Heart right ventricle (tissue), 16 donors: ENCODE results near the gene ABHD17B. TPM values are rescaled to one million over a fixed set of nuclear protein-coding genes. Genes with fewer than 3 reads are reported as not detected.

Source experiments
- ATAC-seq, 8 donors: fragments of 200-7000 bp; cut with Tn5 transposase; one replicate each; pipeline ENCODE4 v1.9.1; 2020; ENCODE audit warnings: mild to moderate bottlenecking in 8 of 8, moderate library complexity in 8 of 8, moderate number of reproducible peaks in 1 of 8
- DNase-seq, 2 donors: peaks; one replicate each; pipeline ENCODE4 v3.0.0-alpha.2; 2020
- H3K27ac ChIP-seq, 10 donors: fragments of 200-600 bp; sonication (generic) in 2 of 10; one replicate each; pipeline versions ENCODE4 v1.5.0 to v1.8.0; 2020 to 2022; ENCODE audit warnings: mild to moderate bottlenecking in 3 of 10
- H3K27me3 ChIP-seq, 7 donors: fragments of 200-600 bp; one replicate each; pipeline ENCODE4 v1.8.0; 2021 to 2022; ENCODE audit warnings: mild to moderate bottlenecking in 2 of 7
- H3K36me3 ChIP-seq, 9 donors: fragments of 200-600 bp; sonication (generic) in 1 of 9; one replicate each; pipeline versions ENCODE4 v1.5.0 to v1.8.0; 2020 to 2022; ENCODE audit warnings: mild to moderate bottlenecking in 2 of 9
- H3K4me1 ChIP-seq, 9 donors: fragments of 200-600 bp; sonication (generic) in 1 of 9; one replicate each; pipeline versions ENCODE4 v1.5.0 to v1.8.0; 2020 to 2022; ENCODE audit warnings: mild to moderate bottlenecking in 4 of 9
- H3K4me3 ChIP-seq, 10 donors: fragments of 200-600 bp; sonication (generic) in 2 of 10; one replicate each; pipeline versions ENCODE4 v1.5.0 to v1.8.0; 2020 to 2022; ENCODE audit warnings: mild to moderate bottlenecking in 7 of 10, moderate library complexity in 2 of 10
- H3K9me3 ChIP-seq, 11 donors: fragments of 200-600 bp in 10 of 11; sonication (generic) in 2 of 11; one replicate each; pipeline versions ENCODE4 v1.5.0 to v1.8.0; 2013 to 2022; ENCODE audit warnings: mild to moderate bottlenecking in 2 of 11, control low read depth in 1 of 11, moderate library complexity in 1 of 11
- CTCF ChIP-seq, 9 donors: fragments of 200-600 bp; sonication (generic) in 2 of 9; IDR thresholded peaks; one replicate each; pipeline versions ENCODE4 v1.5.0 to v1.8.0; 2021 to 2022; ENCODE audit warnings: antibody characterized with exemption in 9 of 9, mild to moderate bottlenecking in 5 of 9, moderate library complexity in 1 of 9
- WGBS, 2 donors: extraction: QIAGEN DNeasy Blood & Tissue Kit; methylation state at CpG; one replicate each; pipeline ENCODE4 v1.1.7; 2013; ENCODE audit warnings: inconsistent platforms in 1 of 2; 5-methylcytosine and 5-hydroxymethylcytosine counted together
- intact Hi-C, 10 donors: fragments of 100-400 bp; cut with DNase I; formaldehyde crosslinking; loops; one replicate each; pipeline versions ENCODE4 v1.11.1 to v1.14.2; 2022
- polyA plus RNA-seq, 2 donors: library from polyadenylated mRNA; stranded (reverse); fragments of 200-250 nt; gene quantifications; one replicate each; pipeline ENCODE4 v1.2.3, GENCODE V29; 2013
- total RNA-seq, 10 donors: library from RNA; stranded (reverse); fragmentation: NEBNext Ultra II Directional in 3 of 10; extraction: Animal tissue kit (Norgen Biotek cat#: 25700) in 3 of 10; gene quantifications; one replicate each; pipeline versions ENCODE4 v1.2.1 to v1.2.4, GENCODE V29; 2021 to 2023
- donor health status: Arrhythmogenic right ventricular cardiomyopathy.
- donor health status: ischemic (EF 13 %, LVEDD 7.1; RV severe dilation, severe dysfunction).
- donor health status: healthy with polysubstance abuse.
- donor health status: DM: no; HTN: yes; CAD: no.
- donor health status: DM: no; HTN: no; CAD: no.
- donor health status: ischemic (EF 25% LVEDD 6.9; RV normal size, moderate dysfunction).
- donor health status: ischemic (EF 25% LVEDD 5.7; RV mildly dilated, moderate dysfunction).
- donor health status: healthy.
- donor health status: DM: yes; HTN: yes; CAD: no.
- donor health status: Ischemic cardiomyopathy.
- donor health status: ischemic (EF 35%, LVEDD 5.7; RV mildly dilated, moderate dysfunction).
- donor health status: nonischemic (EF 11% LVEDD 7.7; RV severe dilation, severe dysfunction).
- donor health status: DM: yes; HTN: yes; CAD: no.
- donor health status: PGD.
- donor health status: ischemic (EF 29% LVEDD 5.4; RV normal size, mild dysfunction).
- donor health status: nonischemic (EF 23%, LVEDD 6.1; RV moderate dilation, normal function).

The ABHD17B gene
- total and polyA plus RNA-seq, 12 donors = 2.6 to 14.8 (median 9.6) TPM

DNA sequence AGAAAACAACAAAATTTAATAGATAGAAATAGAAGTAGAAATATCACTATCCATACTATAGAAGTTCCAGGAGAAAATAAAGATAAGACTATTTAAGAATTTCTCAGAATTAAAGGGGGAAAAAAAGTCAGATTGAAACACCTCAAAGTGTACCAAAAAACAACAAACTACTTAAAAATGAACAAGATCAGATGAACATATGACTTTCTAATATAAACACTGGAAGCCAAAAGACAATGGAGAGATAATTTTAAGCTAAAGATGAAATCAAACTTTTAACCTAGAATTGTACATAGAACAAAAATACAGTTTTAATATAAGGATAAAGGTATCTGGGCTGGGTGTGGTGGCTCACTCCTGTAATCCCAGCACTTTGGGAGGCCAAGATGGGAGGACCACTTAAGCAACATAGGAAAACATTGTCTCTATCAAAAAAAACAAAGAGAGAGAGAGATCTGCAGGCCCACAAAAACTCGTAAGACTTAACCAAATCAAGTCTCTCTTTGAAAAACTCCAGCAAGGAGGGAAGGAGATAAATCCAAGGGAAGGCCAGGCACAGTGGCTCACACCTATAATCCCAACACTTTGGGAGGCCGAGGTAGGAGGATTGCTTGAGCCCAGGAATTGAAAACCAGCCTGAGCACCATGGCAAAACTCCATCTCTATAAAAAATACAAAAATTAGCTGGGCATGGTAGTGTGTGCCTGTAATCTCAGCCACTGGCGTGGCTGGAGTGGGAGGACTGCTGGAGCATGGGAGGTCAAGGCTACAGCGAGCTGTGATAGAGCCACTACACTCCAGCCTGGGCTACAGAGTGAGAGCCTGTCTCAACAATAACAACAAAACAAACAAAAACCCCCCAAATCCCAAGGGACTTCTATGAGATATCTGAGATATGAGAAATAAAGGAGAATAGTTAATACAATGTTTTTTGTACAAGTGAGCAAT is 32.4 kb downstream of the ABHD17B start:
- intact Hi-C loops = no loop called here
- ATAC-seq (no peak), DNase-seq (no peak)
- Histone ChIP-seq H3K9me3 (peaks cover 0 to 68% (median 22%) of the 10 kb centered on the region in 11 donors), H3K4me1 (peaks cover 0 to 9% (median 0%) of the 10 kb centered on the region in 9 donors), H3K36me3 (peaks cover 0 to 18% (median 9%) of the 10 kb centered on the region in 9 donors), H3K27ac (no peak overlapping the region), H3K27me3 (no peaks in the 10 kb centered on the region), H3K4me3 (no peak overlapping the region)
- TF ChIP-seq CTCF (IDR thresholded peaks at IDR 0.05) = no peak
- 98 to 99% methylated on average over 4 of the region's 4 CpGs for WGBS, 2 donors

DNA sequence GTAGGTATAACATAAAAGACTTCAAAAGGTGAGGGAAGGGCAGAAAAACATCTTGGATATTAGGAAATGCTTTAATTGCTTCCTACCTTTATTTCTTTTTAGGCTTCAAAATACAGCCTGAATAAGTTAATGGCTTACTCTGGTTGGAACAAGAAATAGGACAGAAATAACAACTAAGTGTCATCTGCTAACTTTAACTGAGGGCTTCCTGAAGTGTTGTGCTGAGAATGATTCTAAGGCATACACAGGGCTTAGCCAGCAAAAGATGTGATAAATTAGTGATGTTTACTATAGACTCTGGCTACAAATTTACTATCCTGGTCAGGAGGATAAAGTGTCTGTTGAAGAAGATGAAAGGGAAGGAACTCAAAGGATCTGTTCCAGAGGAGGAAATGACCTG is 34.2 kb downstream of the ABHD17B start:
- Histone ChIP-seq H3K36me3 (peaks cover 0 to 18% (median 9%) of the 10 kb centered on the region in 9 donors), H3K4me1 (peaks cover 0 to 9% (median 0%) of the 10 kb centered on the region in 9 donors), H3K27ac (no peak overlapping the region), H3K9me3 (peaks cover 0 to 51% (median 22%) of the 10 kb centered on the region in 11 donors), H3K4me3 (no peak overlapping the region), H3K27me3 (no peaks in the 10 kb centered on the region)
- no peak for TF ChIP-seq CTCF (IDR thresholded peaks at IDR 0.05)
- DNase-seq (no peak), ATAC-seq (no peak)
- intact Hi-C loops = no loop called here

- Histone ChIP-seq H3K9me3 (peaks cover 0 to 43% (median 22%) of the 10 kb centered on the region in 11 donors), H3K36me3 (peaks cover 0 to 19% (median 9%) of the 10 kb centered on the region in 9 donors), H3K27me3 (no peaks in the 10 kb centered on the region), H3K27ac (no peak overlapping the region), H3K4me3 (no peak overlapping the region), H3K4me1 (peaks cover 0 to 9% (median 0%) of the 10 kb centered on the region in 9 donors)
- no peak for ATAC-seq
- intact Hi-C loops = no loop called here
- WGBS, 2 donors = 91 to 95% methylated on average over 2 of the region's 2 CpGs
- no peak for DNase-seq
- no peak for TF ChIP-seq CTCF (IDR thresholded peaks at IDR 0.05)
Measured at GRCh38 chr9:71876106-71876505, 34.9 kb downstream of the ABHD17B start.

DNA sequence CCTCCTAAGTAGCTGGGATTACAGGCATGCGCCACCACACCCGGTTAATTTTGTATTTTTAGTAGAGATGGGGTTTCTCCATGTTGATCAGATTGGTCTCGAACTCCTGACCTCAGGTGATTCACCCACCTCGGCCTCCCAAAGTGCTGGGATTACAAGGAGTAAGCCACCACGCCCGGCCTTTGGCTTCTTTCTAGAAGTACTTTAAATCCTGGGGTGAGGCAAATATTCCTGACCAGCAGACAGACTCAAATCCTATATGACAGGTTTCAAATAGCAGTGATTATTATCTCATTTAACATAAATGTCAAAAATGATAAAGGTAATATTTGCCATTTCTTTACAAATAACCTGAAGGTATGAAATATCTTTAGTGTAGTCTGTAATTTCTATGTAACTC is 35.6 kb downstream of the ABHD17B start:
- peaks cover 0 to 9% (median 0%) of the 10 kb centered on the region in 9 donors for H3K4me1 ChIP-seq
- H3K9me3 ChIP-seq = peaks cover 0 to 36% (median 22%) of the 10 kb centered on the region in 11 donors
- H3K27me3 ChIP-seq = no peaks in the 10 kb centered on the region
- WGBS, 2 donors = 98% methylated on average over 6 of the region's 6 CpGs
- no peak for TF ChIP-seq CTCF (IDR thresholded peaks at IDR 0.05)
- intact Hi-C loops = no loop called here
- H3K36me3 ChIP-seq = peaks cover 0 to 22% (median 9%) of the 10 kb centered on the region in 9 donors
- H3K4me3 ChIP-seq = no peak overlapping the region
- no peak for DNase-seq
- no peak overlapping the region for H3K27ac ChIP-seq
- ATAC-seq = no peak
